Osteoblast (primary cell): ENCODE measurements around the gene CCBE1. TPM values are rescaled to one million over a fixed set of nuclear protein-coding genes. Genes with fewer than 3 reads are reported as not detected.

ENCODE experiments used
- DNase-seq: peaks from one replicate; pipeline ENCODE4 v3.0.0; 2011; ENCODE audit warnings: low spot score, mixed read lengths; ENCODE audit not compliant: insufficient read length; ENCODE audit errors: missing footprints
- H2AFZ ChIP-seq: 2 replicates; pipeline ENCODE4 v1.6.0; 2011; ENCODE audit warnings: mild to moderate bottlenecking, low read length
- H3K27ac ChIP-seq: 2 replicates; pipeline ENCODE4 v1.5.1; 2011; ENCODE audit warnings: mild to moderate bottlenecking, low read depth, low read length, moderate library complexity
- H3K27me3 ChIP-seq: 2 replicates; pipeline ENCODE4 v1.6.0; 2012; ENCODE audit warnings: mild to moderate bottlenecking, control low read depth, inconsistent platforms, low read length, moderate library complexity; ENCODE audit not compliant: insufficient read depth
- H3K36me3 ChIP-seq: 2 replicates; pipeline ENCODE4 v1.5.1; 2011; ENCODE audit warnings: mild to moderate bottlenecking, low read length, control low read depth, moderate library complexity; ENCODE audit not compliant: insufficient read depth
- H3K4me1 ChIP-seq: 2 replicates; pipeline ENCODE4 v1.5.1; 2011; ENCODE audit warnings: mild to moderate bottlenecking, low read length, control low read depth, moderate library complexity; ENCODE audit not compliant: insufficient read depth
- H3K4me2 ChIP-seq: 2 replicates; pipeline ENCODE4 v1.6.0; 2011; ENCODE audit warnings: mild to moderate bottlenecking, low read length; ENCODE audit not compliant: insufficient read depth
- H3K4me3 ChIP-seq: fragments of 200-600 bp; sonication (generic); 3 replicates; pipeline ENCODE4 v1.5.1; 2012; ENCODE audit warnings: mild to moderate bottlenecking, low read length, inconsistent platforms; ENCODE audit not compliant: insufficient read depth
- H3K79me2 ChIP-seq: 2 replicates; pipeline ENCODE4 v1.6.0; 2012; ENCODE audit warnings: mild to moderate bottlenecking, low read length, control low read depth, inconsistent platforms; ENCODE audit not compliant: insufficient read depth
- H3K9me3 ChIP-seq: 2 replicates; pipeline ENCODE4 v1.5.1; 2011; ENCODE audit warnings: low read depth, low read length, control low read depth
- H4K20me1 ChIP-seq: 2 replicates; pipeline ENCODE4 v1.6.0; 2012; ENCODE audit warnings: mild to moderate bottlenecking, low read length, control low read depth; ENCODE audit not compliant: insufficient read depth
- CTCF ChIP-seq: IDR thresholded peaks from 2 replicates; pipeline ENCODE4 v1.5.1; 2011; ENCODE audit warnings: mild to moderate bottlenecking, low read depth, low read length, moderate library complexity; ENCODE audit errors: extremely low read depth
- total RNA-seq: library from RNA; depleted of rRNA; stranded (reverse); fragments of >200 nt; gene quantifications from 2 replicates; pipeline ENCODE4 v1.2.3, GENCODE V29; 2012

CCBE1 gene
- total RNA-seq, 1 donor: 51.4 TPM

DNA sequence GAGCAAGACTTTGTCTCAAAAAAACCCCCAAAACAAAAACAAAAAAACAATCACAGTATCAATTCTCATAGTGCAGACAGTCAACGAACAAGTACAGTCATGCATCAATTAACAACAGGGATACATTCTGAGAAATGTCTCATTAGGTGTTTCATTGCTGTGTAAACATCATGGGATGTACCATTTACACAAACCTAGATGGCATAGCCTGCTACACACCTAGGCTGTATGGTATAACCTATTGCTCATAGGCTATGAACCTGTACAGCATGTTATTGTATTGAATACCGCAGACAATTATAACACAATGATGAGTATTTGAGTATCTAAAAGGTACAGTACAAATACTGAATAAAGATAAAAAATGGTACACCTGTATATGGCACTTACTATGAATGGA is 270.4 kb downstream of the CCBE1 start:
- Histone ChIP-seq H3K4me2 (no peak overlapping the region), H3K9me3 (no peaks in the 10 kb centered on the region), H2AFZ (no peak overlapping the region), H3K36me3 (no peaks in the 10 kb centered on the region), H3K27ac (no peak overlapping the region), H4K20me1 (no peaks in the 10 kb centered on the region), H3K79me2 (no peaks in the 10 kb centered on the region), H3K4me1 (no peaks in the 10 kb centered on the region), H3K4me3 (no peak overlapping the region), H3K27me3 (no peaks in the 10 kb centered on the region)
- TF ChIP-seq CTCF: no peak
- DNase-seq: no peak

DNA sequence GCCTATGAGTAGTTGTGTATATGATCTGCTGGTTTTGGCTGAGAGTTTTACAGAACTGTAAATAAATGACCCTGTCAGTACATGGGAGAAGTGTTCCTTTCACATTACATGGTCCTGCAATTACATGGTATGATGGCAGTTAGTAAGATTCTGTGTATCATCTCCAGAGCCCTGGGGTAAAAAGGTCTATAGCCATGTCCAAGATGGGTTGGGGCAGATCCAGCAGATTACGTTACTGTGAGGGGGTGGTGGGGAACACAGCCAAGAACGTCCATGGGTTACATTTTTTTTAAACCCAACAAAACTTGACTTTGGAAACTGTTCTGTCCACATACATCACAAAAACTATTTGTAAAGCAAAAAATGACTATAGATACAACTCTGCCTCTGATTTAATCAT is 274.0 kb downstream of the CCBE1 start:
- no peaks in the 10 kb centered on the region for H4K20me1 ChIP-seq
- H3K79me2 ChIP-seq: no peaks in the 10 kb centered on the region
- no peak for TF ChIP-seq CTCF
- H3K36me3 ChIP-seq: no peaks in the 10 kb centered on the region
- no peak for DNase-seq
- H3K4me3 ChIP-seq: no peak overlapping the region
- no peaks in the 10 kb centered on the region for H3K9me3 ChIP-seq
- peaks cover 4% of the 10 kb centered on the region for H3K4me1 ChIP-seq
- no peak overlapping the region for H2AFZ ChIP-seq
- no peak overlapping the region for H3K27ac ChIP-seq
- no peak overlapping the region for H3K4me2 ChIP-seq
- H3K27me3 ChIP-seq: no peaks in the 10 kb centered on the region

GRCh38 chr18:59420244-59420643 is 277.0 kb downstream of the CCBE1 start:
- H3K36me3 ChIP-seq: no peaks in the 10 kb centered on the region
- H3K27ac ChIP-seq: no peak overlapping the region
- no peaks in the 10 kb centered on the region for H3K9me3 ChIP-seq
- no peak for TF ChIP-seq CTCF
- H4K20me1 ChIP-seq: no peaks in the 10 kb centered on the region
- no peaks in the 10 kb centered on the region for H3K79me2 ChIP-seq
- H3K4me3 ChIP-seq: no peak overlapping the region
- no peaks in the 10 kb centered on the region for H3K27me3 ChIP-seq
- no peak overlapping the region for H3K4me2 ChIP-seq
- DNase-seq: no peak
- no peak overlapping the region for H2AFZ ChIP-seq
- H3K4me1 ChIP-seq: peaks cover 4% of the 10 kb centered on the region

DNA sequence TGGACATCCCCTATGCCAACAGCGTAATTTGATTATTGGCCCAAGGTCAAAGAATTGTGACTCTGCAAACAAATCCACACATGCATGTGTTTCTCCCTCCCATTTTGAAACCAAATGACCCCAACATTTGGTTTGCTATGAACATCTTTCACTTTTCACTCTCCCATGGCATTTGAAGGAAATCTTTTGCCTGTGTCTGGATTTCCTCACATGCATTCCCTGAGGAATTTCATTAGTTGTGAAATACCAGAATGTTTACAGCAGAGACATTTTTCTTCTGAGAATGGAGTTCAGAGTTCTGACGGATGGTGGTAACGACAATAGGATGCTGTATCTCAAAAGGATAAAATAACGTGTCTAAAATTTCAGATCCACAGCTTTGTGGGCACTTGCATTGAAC is 277.8 kb downstream of the CCBE1 start:
- Histone ChIP-seq H3K36me3 (no peaks in the 10 kb centered on the region), H3K79me2 (no peaks in the 10 kb centered on the region), H3K9me3 (no peaks in the 10 kb centered on the region), H3K27ac (no peak overlapping the region), H2AFZ (no peak overlapping the region), H3K4me3 (no peak overlapping the region), H4K20me1 (no peaks in the 10 kb centered on the region), H3K4me2 (no peak overlapping the region), H3K27me3 (no peaks in the 10 kb centered on the region), H3K4me1 (peaks cover 4% of the 10 kb centered on the region)
- no peak for DNase-seq
- TF ChIP-seq CTCF: no peak
